ENCODE measurements around the gene BANP. TPM values are rescaled to one million over a fixed set of nuclear protein-coding genes. Genes with fewer than 3 reads are reported as not detected.

Gene BANP
- total RNA-seq, 1 experiment from 2014 or later, result 37.2 TPM

DNA sequence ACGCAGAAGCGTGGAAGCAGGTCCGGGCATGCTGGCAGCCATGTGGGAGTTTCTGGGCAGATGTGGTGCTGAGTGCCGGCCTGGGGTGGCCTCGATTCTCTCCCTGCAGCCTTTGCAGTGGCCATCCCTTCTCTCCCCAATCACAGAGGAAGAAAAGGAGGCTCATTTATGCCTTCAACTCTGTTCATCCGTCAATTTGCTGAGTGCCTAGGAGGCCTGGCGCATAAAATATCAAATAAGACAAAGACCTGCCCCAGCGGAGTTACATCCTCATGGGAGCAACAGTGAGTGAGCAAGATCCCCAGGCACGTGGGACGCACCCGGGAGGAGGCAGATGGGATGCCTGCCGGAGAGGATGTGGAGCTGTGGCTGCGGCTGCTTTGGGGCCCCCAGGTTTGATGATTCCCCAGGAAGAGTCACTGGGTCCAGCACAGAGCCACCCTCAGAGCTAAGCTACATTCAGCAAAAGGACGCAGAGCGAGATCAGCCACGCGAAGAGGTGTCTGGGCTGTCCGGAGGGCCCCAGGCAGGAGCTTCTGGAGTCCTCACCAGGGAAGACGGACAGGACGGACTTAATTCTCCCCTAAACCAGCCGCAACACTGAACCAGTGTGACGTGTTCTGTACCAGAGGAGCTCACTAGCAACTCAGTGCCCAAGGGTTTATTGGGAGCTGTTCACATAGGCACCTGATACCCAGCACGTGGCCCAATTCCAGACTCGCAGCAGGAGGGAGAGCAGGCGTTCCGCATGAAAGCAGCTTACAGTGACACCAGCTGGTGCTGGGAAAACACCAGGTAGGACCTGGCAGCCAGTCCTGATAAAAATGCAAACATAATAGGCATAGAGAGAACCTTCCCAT is 26.2 kb upstream of the BANP start:
- no peak overlapping the region for H3K4me3 ChIP-seq (replicated peaks in 1 of 2; ENCODE audit: low read depth in 1 of 2, low read length in 2 of 2)
- H3K4me2 ChIP-seq (ENCODE audit: low read length), result no peak overlapping the region
- H3K27ac ChIP-seq (ENCODE audit: low read depth, low read length), result no peak overlapping the region
- H2AFZ ChIP-seq (ENCODE audit: low read depth, low read length, poor library complexity, severe bottlenecking), result no peak overlapping the region
- peaks cover 0 to 10% of the 10 kb centered on the region in 2 experiments; a peak in 1 of 4 replicates for H3K4me1 ChIP-seq (ENCODE audit: control insufficient read depth in 1 of 2, insufficient read depth in 2 of 2, low read length in 2 of 2)
- H3K79me2 ChIP-seq (ENCODE audit: insufficient read depth, low read length), result no peaks in the 10 kb centered on the region
- TF ChIP-seq RAD21 (IDR thresholded peaks at IDR 0.05; ENCODE audit: low read depth) (peak; percentile 31), ATF3 (IDR thresholded peaks at IDR 0.05) (no peak)
- ChIA-PET CTCF (interaction anchor here (1.1 kb wide), 1 partner anchor 14 kb away, joined by 3 read pairs; no protein-coding TSS in a partner anchor), RAD21 (ENCODE audit: low non-redundant PET in 1 of 2, low total read pairs in 2 of 2, uncharacterized antibody in 2 of 2, unreplicated experiment in 2 of 2) (no interaction called here), POLR2A (interaction anchor here (0.6 to 1.5 kb wide), 2 partner anchors 9 to 11 kb away, joined by 3 to 5 read pairs; no protein-coding TSS in a partner anchor)
- ATAC-seq, result no peak
- H3K27me3 ChIP-seq (ENCODE audit: insufficient read depth, low read length), result no peaks in the 10 kb centered on the region
- no peaks in the 10 kb centered on the region for H4K20me1 ChIP-seq (ENCODE audit: insufficient read depth)
- DNase-seq (ENCODE audit: low read depth, low spot score), result no peak
- no TSS peak for BruUV-seq (replicated peaks)
- no peaks in the 10 kb centered on the region for H3K36me3 ChIP-seq (ENCODE audit: control insufficient read depth in 1 of 2, insufficient read depth in 2 of 2, low read length in 2 of 2)
- intact Hi-C loops (cut with micrococcal nuclease), result no loop called here
- H3K9me3 ChIP-seq (ENCODE audit: control insufficient read depth in 1 of 2, insufficient read depth in 1 of 2, low read depth in 1 of 2, low read length in 2 of 2), result no peaks in the 10 kb centered on the region
- H3K9ac ChIP-seq (ENCODE audit: low read length), result no peak overlapping the region
- H3K9me2 ChIP-seq (ENCODE audit: insufficient read depth), result no peaks in the 10 kb centered on the region

GRCh38 chr16:87926246-87927194 is 24.7 kb upstream of the BANP start:
- H3K9me3 ChIP-seq (ENCODE audit: control insufficient read depth in 1 of 2, insufficient read depth in 1 of 2, low read depth in 1 of 2, low read length in 2 of 2), result no peaks in the 10 kb centered on the region
- no peaks in the 10 kb centered on the region for H3K27me3 ChIP-seq (ENCODE audit: insufficient read depth, low read length)
- H3K9ac ChIP-seq (ENCODE audit: low read length), result no peak overlapping the region
- BruUV-seq (replicated peaks), result no TSS peak
- no peaks in the 10 kb centered on the region for H3K36me3 ChIP-seq (ENCODE audit: control insufficient read depth in 1 of 2, insufficient read depth in 2 of 2, low read length in 2 of 2)
- DNase-seq (ENCODE audit: low read depth, low spot score), result no peak
- H3K79me2 ChIP-seq (ENCODE audit: insufficient read depth, low read length), result no peaks in the 10 kb centered on the region
- H3K27ac ChIP-seq (ENCODE audit: low read depth, low read length), result no peak overlapping the region
- H2AFZ ChIP-seq (ENCODE audit: low read depth, low read length, poor library complexity, severe bottlenecking), result no peak overlapping the region
- peaks cover 0 to 5% of the 10 kb centered on the region in 2 experiments; a peak in 1 of 4 replicates for H3K4me1 ChIP-seq (ENCODE audit: control insufficient read depth in 1 of 2, insufficient read depth in 2 of 2, low read length in 2 of 2)
- no peak overlapping the region for H3K4me3 ChIP-seq (replicated peaks in 1 of 2; ENCODE audit: low read depth in 1 of 2, low read length in 2 of 2)
- RAD21 ChIA-PET (ENCODE audit: low non-redundant PET in 1 of 2, low total read pairs in 2 of 2, uncharacterized antibody in 2 of 2, unreplicated experiment in 2 of 2), result no interaction called here
- no peak overlapping the region for H3K4me2 ChIP-seq (ENCODE audit: low read length)
- CTCF ChIA-PET, result no interaction called here
- no peaks in the 10 kb centered on the region for H3K9me2 ChIP-seq (ENCODE audit: insufficient read depth)
- intact Hi-C loops (cut with micrococcal nuclease), result no loop called here
- no peak for ATAC-seq
- no peaks in the 10 kb centered on the region for H4K20me1 ChIP-seq (ENCODE audit: insufficient read depth)
- POLR2A ChIA-PET, result no interaction called here
- TF ChIP-seq EZH2 (IDR thresholded peaks at IDR 0.05), result no peak
- no peak for TF ChIP-seq SRF (IDR thresholded peaks at IDR 0.05; ENCODE audit: low read depth)
- TF ChIP-seq ELF1 (IDR thresholded peaks at IDR 0.05; ENCODE audit: borderline replicate concordance, low read depth), result no peak
- TF ChIP-seq RAD21 (IDR thresholded peaks at IDR 0.05; ENCODE audit: low read depth), result no peak
- no peak for TF ChIP-seq YY1 (IDR thresholded peaks at IDR 0.05; ENCODE audit: extremely low read depth, insufficient replicate concordance, low read depth, low read length)
- TF ChIP-seq TCF7L2 (IDR thresholded peaks at IDR 0.05; ENCODE audit: borderline replicate concordance, extremely low read depth, insufficient read depth, insufficient read length), result no peak
- TF ChIP-seq CTCF (IDR thresholded peaks at IDR 0.05 in 2 of 3, conservative IDR thresholded peaks at IDR 0.05 in 1 of 3; ENCODE audit: borderline replicate concordance in 1 of 3, insufficient read depth in 1 of 3, low read depth in 2 of 3, low read length in 2 of 3), result no peak
- TF ChIP-seq SP1 (IDR thresholded peaks at IDR 0.05; ENCODE audit: low read depth), result no peak
- no peak for TF ChIP-seq CEBPB (IDR thresholded peaks at IDR 0.05; ENCODE audit: low read depth)
- no peak for TF ChIP-seq EZH2phosphoT487 (IDR thresholded peaks at IDR 0.05; ENCODE audit: borderline replicate concordance)
- TF ChIP-seq POLR2A (IDR thresholded peaks at IDR 0.05; ENCODE audit: borderline replicate concordance, extremely low read depth, insufficient read depth, insufficient read length), result no peak
- no peak for TF ChIP-seq CBX3 (IDR thresholded peaks at IDR 0.05; ENCODE audit: low read depth)
- no peak for TF ChIP-seq FOSL1 (IDR thresholded peaks at IDR 0.05; ENCODE audit: low read depth)

All from HCT116 (cell line).